GM19463 (cell line): Measurements from ENCODE around the gene MYRF.

Experiments
- ATAC-seq: cut with Tn5 transposase; IDR thresholded peaks from one replicate; pipeline ENCODE4 v1.9.1; 2021; ENCODE audit warnings: mild to moderate bottlenecking, moderate library complexity; ENCODE audit not compliant: unreplicated experiment

Gene MYRF

DNA sequence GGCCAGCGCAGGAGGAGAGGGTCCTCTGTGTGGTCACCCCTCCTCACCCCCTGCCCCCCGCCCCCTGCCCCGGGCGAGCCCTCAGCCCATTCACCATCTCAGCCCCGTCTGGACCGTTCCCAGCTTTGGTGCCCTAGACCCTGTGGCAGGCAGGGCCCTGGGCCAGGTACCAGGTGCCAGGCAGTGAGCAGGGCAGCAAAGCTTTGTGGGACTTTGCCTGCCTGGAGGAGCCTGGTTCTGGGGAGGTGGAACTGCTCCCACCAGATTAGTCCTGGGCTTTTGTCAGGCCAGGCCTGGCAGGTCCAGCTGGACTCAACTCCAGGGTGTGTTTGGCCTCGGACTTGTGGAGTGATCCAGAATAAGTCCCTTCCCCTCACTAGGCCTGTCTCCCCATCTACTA, 13.7 kb upstream of the MYRF start:
- no peak for ATAC-seq

GRCh38 chr11:61739413-61739812, 13.0 kb upstream of the MYRF start:
- ATAC-seq: no peak

GRCh38 chr11:61739966-61740365, 12.5 kb upstream of the MYRF start:
- no peak for ATAC-seq

DNA sequence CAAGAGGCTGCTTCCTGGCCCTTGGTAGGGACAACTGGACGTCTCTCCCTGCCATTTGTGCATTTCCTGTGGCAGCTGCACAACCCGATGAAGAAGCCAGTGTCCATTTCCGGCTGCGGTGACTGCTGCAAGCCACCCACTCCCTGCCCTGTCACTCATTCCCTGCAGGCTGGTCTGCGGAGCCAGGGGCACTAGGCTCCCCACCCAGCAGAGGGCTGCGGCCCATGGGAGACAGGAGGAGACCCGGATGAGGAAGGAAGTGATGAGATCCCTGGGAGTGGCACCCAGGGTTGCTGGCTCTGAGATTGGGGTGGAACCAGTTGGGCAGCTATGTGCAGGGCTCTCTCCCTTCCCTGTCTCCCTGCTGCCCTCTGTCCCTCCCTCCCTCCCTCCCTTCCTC, 10.0 kb upstream of the MYRF start:
- ATAC-seq: no peak

GRCh38 chr11:61743486-61744095, 8.8 kb upstream of the MYRF start:
- no peak for ATAC-seq

DNA sequence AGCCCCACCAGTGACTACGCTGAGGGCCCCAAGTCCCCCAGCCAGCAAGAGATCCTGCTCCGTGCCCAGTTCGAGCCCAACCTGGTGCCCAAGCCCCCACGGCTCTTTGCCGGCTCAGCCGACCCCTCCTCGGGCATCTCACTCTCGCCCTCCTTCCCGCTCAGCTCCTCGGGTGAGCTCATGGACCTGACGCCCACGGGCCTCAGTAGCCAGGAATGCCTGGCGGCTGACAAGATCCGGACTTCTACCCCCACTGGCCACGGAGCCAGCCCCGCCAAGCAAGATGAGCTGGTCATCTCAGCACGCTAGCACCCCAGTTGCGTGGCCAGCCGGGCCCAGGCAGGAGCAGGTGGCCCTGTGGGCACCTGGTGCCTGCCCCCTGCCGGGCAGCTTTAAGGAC, 8.3 kb upstream of the MYRF start:
- no peak for ATAC-seq

GRCh38 chr11:61744609-61745156, 7.8 kb upstream of the MYRF start:
- no peak for ATAC-seq

GRCh38 chr11:61745781-61746441, 6.5 kb upstream of the MYRF start:
- no peak for ATAC-seq

- ATAC-seq: no peak
These were observed 5.8 kb upstream of the MYRF start for GRCh38 chr11:61746442-61747191.

- peak; percentile 63 for ATAC-seq
These were observed 5.1 kb upstream of the MYRF start for GRCh38 chr11:61747192-61747966.

DNA sequence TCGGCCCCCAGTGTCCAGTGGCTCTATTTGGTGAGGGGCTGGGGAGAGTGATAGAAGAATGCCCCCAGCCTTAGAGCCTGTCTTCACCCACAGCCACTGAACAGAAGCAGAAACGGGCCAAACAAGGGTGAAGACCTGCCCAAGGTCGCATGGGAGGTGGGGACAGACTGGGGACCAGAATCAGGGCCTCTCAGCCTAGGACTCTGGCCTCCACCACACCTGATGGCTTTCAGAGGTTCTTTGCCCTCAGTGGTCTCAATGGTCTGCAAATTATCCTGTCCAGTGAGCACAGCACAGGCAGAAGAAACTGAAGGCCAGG, 4.5 kb upstream of the MYRF start:
- ATAC-seq: no peak

- no peak for ATAC-seq
These were observed 2.7 kb upstream of the MYRF start for GRCh38 chr11:61749591-61750217.

DNA sequence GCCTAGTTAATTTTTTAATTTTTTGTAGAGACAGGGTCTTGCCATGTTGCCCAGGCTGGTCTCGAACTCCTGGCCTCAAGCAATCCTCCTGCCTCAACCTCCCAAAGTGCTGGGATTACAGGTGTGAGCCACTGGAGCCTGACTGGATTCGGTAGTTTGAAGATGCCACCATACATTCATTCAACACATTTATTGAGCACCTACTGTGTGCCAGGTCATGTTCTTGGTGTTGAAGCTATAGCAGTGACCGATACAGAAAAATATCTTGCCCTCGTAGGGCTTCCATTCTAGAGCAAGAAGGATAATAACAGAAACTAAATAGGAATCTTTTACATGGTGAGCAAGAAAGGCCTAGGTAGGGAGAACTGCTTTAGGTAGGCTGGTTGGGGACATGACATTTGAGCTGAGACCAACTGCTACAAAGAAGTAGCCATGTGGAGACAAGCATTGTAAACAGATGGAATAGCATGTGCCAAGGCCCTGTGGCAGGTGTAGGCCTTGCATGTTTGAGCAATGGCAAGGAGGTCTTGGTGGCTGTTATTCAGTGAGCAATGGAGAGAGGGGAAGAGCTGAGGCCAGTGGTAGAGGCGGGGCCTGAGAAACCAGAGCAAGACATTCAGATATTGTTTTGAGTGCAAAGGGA, 1.7 kb upstream of the MYRF start:
- no peak for ATAC-seq

GRCh38 chr11:61751384-61751783, 1.1 kb upstream of the MYRF start:
- ATAC-seq: no peak

DNA sequence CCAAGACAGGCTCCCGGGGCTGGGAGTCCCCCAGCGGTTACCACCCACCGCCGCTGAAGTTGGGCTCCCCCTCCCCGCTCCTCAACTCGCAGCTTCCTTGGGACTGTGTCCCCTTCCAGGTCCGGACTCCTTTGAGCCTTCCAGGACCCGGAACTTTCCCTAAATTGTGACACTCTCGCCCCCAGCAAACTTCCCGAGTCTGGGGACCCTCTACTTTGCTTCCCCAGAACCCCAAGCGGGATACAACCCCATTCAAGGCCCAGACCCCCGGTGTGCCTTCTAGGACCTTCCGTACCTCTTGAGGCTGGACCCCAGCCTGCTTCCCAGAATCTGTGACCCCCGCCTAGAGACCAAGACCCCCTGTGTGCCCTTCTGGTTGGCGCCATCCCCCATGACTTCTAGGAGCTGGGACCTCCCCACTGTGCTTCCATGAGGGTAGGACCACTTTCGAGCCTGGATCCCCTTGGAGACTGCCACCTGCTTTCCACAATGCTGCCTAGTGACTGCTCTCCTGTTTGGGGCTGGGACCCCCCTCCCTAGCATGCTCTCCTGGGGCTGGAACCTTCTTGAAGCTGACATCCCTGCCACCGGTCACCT, 587 bp downstream of the MYRF start:
- ATAC-seq: peak; percentile 2

DNA sequence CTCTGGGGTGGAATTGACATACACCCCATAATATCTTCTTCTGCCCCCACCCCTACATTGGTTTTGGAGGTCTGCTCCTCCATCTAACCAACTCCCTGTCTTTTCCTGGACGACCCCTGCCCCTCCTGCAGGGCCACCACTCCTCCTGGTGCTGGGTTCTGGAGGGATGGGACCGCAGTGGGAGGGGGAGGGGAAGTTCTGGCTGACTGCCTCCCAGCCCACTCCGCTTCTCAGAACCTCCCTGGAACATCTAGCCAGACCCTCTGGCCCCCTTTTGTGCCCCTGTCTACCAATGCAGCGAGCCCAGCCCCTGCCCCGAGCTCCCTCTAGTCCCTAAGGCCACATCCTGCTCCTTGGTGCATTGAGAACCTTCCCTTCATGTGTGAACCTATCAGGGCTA, 1.2 kb downstream of the MYRF start:
- ATAC-seq: no peak

DNA sequence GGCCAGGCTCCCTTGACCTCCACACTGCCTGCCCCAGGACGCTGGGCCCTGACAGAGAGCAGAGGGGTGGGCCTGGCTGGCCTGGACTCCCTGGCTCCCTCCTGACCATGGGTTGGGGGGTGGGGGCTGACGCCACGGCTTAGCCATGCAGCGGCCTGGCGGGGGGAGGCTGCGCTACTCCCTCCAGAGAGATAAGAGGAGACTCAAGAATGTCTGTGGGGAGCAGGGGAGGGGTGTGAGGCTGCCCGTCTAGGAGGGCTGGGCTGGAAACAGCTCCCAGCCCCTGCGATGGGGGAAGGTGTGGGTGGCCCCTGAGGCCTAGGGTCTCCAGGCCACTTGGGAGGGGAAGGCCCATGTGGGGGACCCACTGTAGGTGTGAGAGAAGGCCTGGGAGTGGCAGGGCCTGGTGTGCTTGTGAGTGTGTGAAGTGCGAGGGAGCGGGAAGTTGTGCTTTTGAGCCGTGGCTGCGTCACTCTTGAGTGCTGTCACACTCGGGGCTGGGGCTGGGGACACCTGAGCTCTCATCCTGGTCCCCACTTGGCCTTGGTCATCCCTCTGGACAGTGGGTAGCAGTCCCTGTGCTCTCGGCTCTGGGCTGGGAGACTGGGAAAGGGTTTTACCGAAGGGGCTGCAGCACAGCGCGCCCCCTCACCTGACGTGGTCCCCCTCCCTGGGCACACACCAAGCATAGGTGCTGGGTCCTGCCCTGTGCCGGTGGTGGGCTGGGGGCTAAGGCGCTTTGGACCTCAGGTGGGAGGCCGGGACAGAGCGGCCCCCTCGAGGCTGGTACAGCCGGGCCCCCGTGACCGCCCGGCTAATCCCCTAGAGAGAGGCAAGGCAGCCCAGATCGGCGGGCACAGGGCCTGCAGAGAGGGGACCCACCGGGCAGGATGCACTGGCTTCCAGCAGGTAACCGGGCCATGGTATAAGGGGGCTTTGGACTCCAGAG, 2.4 kb downstream of the MYRF start:
- ATAC-seq: no peak

DNA sequence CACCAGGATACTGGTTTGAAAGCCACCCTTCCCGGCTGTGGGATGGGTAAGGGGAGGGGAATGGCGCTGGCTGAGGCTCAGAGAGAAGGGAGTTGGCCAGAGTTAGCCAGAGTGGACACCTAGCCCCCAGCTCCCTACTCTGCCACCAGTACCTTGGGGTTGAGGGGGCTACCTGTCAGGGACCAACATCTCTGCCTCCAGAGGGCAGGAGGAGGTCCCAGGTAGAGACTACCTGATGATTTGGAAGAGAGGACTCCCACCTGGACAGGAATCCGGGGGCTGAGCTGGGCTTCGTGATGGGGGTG, 3.7 kb downstream of the MYRF start:
- no peak for ATAC-seq
